T-helper 9 cell (primary cell): ENCODE measurements around the gene BBX.

Source experiments
- DNase-seq: peaks from one replicate; pipeline ENCODE4 v3.0.0-alpha.2; 2020

Gene BBX

DNA sequence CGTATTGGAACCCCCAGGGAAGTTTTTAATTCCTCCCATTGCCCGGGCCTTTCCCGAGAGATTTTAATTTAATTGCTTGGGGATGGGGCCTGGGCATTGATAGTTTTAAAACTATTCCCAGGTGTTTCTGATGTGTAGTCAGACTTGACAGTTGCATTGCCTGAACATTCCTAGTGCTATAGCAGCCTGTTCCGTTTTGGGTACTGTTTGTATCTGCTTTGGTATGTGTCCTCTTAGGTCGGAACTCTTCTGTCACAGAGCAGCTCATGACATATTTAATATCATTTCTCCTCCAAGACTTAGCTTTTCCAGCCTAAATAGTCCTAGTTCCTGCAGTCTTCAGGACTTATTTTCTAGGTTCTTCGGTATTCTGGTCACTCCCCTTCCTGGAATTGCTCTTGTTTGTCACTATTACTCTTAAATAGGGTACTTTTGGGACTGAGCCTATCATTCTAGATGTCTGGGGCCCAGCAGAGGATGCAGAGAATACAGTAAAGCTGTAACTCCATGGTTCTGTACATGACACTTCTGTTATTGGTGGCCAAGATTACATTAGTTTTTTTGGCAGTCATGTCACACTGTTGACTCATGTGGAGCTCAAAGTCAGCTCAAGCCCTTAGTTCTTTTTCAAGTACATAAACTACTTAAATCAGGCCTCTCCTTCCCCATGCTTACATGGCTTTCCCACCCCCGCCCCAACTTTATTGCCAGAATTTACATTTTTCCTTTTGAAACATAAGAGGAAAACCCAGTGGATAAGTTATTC, 81.5 kb downstream of the BBX start:
- DNase-seq: no peak

DNA sequence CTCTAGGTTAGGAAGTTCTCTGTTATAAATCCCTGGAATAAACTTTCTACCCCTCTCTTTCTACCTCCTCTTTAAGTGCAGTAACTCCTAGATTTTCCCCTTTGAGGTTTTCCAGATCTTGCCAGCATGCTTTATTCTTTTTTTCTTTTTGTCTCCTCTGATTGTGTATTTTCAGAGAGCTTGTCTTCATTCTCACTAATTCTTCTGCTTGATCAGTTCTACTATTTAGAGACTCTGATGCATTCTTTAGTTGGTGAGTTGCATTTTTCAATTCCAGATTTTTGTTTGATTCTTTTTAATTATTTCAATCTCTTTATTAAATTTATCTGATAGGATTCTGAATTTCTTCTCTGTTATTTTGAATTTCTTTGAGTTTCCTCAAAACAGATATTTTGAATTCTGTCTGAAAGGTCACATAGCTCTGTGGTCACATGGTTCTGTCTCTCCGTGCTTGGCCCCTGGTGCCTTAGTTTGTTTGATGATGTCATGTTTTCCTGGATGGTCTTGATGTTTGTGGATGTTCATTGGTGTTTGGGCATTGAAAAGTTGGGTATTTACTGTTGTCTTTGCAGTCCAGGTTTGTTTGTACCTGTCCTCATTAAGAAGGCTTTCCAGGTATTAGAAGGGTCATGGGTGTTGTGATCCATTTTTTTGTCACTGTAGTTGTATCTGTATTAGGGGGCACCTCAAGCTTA, 89.2 kb downstream of the BBX start:
- DNase-seq: no peak

DNA sequence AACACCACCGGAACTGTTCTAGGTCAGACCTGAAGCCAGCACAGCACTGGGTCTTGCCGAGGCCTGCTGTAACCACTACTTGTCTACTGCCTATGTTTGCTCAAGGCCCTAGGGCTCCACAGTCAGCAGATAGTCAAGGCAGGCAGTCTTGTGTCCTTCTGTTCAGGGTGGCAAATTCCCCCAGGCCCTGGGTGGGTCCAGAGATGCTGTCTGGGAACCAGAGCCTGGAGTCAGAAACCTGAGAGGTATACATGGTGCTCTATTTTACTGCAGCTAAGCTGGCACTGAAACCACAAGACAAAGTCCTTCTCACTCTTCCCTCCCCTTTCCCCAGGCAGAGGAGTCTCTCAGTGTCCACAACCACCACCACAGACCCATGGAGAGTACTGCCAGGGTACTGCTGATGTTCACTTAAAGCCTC, 89.9 kb downstream of the BBX start:
- DNase-seq: no peak

DNA sequence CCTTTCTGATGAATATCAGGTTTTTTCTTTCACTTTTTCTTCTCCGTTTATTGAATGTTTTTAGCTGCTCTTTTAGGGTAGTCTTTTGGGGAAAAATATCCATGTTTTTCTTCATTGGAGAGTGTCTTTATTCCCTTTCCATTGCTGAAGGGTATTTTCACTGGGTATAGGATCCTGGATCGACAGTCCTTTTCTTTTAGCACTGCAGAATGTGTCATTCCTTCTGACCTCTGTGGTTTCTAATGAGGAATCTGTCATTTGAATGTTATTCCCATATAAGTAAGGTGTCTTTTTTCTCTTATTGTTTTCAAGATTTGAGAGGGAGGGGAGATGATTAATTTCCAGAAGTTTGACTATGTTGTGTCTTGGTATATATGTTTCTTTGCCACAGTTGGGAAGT, 96.8 kb downstream of the BBX start:
- DNase-seq: no peak

DNA sequence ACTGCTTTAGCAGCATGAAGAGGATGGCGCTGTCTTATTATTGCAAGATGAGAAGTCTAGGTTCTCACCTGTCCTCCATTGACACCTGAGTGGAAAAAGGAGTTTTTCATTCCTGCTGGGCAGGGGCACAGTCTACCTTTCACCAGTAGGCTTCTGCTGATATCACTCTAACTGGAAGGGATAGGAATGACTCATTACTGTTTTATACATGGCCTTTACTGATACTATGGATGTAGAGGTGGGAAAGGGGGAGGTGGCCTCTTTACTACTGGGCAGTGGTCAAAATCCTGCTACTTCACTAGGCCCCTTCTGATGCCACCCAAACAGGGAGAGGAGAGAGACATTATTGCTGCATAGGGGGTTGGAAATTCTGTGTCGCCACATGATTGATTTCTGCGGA, 97.8 kb downstream of the BBX start:
- no peak for DNase-seq

DNA sequence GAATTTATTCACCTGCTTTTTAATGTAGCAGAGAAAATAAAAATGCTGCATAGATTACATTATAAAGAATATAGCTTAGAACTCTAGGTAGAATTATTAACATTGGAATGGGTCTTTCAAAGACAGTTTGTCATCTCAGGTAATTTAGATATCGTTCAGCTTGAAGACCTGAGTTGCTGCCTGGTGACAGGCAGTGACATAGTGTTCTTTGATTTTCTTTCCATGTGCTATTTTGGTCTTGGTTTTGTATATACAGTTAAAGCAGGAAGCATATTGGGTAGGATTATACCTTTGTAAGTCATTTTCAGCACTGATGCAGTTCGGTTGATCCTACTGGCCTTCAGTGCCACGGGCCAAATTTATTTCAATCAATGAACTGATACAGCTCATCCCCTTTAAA, 98.7 kb downstream of the BBX start:
- DNase-seq: no peak

DNA sequence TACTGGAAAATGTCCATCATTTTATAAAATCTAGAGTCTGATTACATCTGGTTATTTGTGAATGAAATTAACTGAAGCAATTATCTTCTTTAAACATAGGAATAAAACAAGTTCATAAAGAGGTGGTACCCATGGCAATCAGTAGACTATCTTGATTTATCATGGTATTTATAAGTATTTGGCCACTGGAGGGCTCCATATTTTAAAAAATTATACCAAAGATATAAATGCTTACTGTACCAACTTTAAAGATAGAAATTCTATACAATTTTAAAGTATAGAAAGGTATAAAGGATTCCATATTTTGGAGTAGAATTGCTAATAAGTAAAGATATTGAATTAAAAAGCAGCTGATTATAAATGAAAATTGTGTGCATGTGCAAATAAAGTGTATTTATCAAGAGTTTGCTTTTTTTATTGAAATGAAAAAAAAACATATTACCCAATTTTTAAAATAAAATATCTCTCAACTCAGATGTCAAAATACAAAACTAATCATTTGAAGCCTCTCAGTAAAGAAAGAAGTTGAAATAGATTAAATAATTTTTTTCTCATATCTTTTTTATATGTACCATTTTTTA, 105.3 kb downstream of the BBX start:
- DNase-seq: no peak

DNA sequence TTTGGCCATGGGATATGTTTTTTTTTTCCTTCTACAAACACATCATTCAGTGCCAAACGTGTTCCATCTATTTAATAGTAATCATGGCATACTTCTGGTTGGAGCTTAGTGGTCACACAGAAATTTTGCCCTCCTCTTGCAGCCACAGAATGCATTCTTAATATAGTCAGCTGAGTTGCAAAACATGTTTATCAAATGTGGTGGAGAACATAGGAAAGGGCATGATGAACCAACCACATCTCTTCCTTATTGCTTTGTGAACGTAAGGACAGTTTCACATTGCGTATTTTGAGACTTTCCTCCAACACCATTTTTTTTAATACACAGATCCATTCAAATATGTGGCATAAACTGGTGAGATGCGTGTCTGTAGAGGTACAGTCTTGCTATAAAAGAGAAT, 106.8 kb downstream of the BBX start:
- no peak for DNase-seq

DNA sequence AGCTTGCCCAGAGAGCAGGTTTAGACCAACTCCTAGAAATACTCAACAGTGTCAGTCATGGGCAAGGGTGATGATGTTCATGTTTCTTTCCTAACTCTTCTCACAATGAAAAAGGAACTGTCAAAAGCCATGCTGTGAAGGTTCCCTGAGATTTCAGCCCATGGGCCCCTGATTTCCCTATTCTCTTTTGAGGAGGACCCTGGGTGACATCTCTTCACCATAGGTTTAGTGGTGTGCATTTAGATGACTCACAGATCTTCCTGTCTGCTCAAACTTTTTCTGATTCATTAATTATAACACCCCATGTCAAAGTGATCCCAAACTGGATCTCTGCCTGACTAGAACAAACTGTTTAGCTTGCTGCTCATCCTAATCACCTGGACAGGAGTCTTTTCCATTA, 108.0 kb downstream of the BBX start:
- no peak for DNase-seq

DNA sequence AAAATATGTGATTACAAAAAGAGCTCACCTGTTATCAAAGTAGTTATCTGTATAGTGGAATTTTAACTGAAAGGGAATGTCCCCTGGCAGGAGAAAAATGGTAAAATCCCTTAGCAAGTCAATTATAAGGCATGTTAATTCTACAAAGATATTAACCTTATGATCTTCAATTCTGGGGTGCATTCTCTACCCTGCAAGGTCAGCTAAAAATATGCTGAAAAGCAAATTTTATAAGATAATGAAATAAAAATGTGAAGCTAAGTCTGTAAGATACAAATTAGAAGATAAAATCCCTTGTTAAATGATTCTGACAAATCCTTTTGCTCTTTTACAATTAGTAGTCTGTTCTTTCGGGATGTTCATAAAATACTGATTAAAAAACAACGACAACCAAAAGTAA, 109.8 kb downstream of the BBX start:
- no peak for DNase-seq

DNA sequence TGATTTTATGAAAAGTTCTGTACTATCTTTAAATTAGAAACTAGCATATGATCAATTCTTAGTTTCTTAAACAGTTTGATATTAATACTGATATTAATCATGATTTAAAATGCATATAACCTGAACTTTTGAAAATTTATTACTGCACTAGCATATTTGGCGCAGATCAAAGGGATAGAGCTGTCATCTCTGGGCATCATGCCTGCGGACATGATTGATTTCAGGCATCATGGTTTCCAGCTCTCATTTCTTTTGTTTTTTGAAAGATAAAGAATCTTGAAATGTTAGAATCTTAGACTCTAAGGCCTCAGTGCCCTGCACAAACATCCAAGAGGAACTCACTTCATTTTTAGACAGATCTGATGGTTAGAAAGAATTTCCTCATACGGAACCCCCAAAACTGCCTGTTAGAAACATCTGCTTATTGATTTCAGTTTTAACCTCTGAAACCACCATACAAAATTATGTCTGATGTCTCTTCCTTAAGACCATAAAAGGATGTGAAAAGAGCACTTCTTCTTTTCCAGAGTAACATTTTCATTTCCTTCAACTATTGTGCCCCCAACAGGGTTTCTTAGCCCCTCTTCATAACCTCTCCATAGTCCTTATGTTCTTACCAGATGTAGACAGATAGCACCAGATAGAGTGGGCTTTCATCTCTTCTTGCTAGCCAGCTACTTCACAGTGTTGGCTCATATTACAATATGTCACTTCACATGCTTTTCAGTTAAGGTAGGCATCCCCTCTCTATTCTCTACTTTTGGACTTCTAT, 110.8 kb downstream of the BBX start:
- no peak for DNase-seq

DNA sequence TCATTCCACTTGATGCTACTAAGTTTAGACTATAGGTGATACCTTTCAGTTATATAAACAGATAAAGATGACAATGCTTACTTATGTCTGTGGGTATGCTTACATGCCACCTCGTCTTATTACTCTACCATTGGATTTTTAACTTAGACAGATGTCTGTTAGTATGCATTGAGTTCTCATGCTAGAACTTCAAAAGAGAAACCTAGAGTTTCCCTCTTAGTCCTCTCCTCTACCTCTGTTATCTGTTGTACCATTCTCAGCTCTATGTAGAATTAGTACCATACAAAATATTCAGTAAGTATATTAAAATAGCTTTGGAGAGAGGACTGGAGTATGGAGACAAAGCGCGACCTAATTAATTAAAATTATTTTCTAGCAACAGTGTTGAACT, 111.3 kb downstream of the BBX start:
- no peak for DNase-seq

DNA sequence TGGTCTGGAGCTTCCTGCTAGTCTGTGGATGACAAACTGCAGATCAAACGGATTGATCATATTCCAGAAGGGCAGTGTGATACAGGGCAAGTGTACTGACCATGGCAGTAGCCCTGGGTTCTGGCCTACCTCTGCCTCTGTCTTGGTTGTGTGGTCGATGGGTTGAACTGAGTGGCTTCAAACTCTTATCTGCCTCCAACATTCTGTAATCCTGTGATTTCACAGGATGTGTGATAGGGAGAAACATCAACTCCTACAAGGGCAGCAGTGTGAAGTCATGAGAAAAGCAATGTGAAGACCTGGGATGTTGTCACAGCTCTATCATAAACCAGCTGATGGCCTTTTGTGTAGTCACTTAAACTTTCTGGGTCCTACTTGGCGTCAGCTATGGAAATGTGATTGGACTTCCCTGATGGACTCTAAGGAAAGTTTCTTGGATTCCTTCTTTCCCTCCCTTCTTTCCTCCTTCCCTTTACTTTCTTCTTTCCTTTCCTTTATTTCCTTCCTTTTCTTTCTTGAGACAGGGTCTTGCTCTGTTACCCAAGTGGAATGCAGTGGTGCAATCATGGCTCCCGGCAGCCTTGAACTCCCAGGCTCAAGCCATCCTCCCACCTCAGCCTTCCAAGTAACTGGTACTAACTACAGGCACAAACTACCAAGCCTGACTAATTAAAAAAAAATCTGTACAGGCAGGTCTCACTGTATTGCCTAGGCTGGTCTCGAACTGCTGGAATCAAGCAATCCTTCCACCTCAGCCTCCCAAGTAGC, 114.8 kb downstream of the BBX start:
- DNase-seq: no peak

DNA sequence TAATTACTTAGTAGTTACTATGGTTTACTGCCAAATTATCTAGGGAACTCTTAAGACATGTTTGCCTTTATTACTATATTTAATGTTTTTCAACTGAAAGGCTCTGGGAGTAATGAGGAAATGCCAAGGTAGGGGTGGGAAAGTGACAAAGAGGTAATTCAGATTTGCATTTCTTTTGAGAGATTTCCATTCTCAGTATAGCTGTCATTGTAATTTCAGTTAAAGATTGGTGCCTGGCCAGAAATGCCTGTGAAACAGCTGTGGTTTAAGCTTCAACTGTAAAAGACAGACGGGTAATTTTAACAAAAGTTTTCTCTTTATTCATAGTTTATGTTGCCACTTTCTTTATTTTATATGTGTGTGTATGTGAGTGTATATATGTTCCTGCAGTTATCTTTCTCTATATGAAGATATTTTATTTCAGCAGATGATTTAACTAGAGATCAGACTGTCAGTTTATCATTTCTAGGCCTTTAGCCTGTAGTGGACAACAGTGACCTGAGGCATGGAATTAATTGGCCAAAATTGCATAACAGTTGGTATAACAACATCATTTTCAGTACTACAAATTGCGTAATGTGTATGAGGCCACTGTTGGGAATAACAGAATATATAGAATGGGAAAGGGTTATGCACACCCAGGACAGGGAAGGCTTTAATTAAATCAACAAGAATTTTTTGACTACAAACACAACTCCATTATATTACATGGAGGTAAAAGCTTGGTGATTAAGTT, 119.0 kb downstream of the BBX start:
- DNase-seq: no peak

DNA sequence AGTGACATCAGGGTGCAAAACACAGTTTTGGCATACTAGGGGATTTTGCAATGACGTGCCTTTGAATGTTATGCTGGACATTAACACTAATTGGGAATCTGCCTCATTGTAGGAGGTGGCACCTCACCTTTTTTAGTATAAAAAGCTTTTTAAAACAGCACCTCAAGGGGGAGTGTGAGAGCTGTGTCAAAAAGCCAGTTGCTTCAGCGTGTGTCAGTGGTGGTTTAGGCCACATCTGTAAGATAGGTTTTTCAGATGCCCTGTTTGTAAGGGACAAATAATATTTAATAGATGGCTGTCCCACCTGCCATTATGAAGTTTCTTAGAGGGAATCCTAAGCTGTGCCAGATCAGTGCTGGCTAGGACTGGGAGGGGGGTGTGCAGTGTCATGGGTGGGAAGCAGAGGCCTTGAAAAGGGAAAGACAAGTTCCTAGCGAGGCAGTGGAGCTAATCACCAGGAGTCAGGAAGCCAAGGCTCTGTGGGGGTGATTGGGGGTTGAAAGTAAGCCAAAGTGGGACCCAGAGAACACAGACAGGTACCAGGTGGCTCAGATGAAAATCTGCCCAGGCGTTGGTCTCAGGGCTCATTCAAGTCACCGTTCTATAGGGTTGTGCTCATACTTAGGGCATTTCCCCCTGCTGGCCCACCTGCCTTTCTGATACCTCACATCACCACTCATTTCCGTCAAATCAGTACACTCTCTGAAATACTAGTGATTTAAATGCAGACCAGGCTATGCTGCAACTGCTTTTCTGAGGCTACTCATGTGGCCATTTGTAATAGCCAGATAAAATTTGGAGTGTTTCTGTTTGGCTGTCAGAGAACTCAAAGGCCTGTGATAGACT, 120.5 kb downstream of the BBX start:
- no peak for DNase-seq

DNA sequence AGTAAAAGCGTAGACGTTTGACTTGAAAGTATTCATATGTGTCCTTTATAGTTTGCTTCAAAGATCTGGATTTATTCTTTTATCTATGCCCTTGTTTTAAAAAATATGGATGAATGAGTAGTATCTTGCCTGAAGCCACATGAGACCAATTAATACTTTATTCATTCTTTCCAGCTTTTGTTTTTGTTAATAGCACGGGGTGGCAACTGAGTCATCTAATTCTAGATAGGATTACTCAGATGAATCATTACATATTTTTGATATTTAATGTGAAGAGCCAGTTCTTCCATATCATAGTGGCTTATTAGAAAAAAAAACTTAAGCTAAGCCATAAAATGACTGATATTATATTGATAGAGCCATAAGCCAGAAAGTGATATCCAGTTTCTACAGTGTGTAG, 121.9 kb downstream of the BBX start:
- DNase-seq: no peak

DNA sequence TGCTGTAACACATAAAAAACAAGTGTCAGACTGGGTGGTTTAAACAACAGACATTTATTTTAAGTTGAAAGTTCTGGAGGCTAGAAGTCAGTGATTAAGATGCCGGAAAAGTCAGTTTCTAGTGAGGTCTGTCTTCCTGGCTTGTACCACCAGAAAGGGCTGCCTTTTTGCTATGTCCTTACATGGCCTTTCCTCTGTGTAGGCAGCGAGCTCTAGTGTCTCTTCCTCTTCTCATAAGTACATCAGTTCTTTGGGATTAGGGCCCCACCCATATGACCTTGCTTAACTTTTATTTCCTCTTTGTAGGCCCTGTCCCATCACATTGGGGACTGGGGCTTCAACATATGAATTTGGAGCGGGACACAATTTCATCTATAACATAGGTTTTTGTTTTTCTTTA, 128.0 kb downstream of the BBX start:
- DNase-seq: no peak

DNA sequence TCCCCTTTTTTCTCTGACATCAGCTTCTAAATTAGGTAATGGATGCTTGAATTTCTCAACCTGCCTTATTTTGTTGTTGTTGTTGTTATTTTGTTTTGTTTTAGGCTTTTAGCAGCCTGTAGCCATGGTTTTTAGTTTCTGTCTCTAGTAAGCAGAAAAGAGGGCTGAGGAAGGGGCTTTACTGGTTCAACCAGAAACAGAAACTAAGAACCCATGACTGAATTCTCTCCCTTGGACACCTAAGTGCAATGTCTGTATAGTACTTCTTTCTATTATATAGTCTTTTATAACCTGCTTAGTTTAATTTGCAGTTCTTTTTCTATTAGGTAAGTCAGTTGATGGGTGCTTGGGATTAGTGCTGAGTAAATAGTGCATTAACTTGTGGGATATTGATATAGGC, 129.0 kb downstream of the BBX start:
- DNase-seq: no peak

DNA sequence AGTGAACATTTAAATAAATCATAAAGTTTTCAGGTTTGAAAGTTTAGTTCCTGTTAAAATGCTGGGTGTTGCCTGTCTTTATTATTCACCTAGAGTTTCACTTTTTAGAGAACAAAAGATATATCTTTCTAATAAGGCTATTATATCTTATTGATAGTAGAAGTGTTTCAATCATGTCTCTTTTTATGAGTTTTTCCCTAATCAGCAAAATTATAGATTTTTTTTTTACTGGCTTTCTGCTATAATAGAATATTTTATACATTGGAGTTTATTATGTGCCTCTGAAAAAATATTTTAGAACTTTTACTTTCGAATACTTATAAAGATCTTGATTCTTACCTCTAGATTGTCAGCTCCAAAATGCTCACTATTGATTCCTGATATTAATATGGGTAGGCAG, 131.5 kb downstream of the BBX start:
- DNase-seq: no peak

DNA sequence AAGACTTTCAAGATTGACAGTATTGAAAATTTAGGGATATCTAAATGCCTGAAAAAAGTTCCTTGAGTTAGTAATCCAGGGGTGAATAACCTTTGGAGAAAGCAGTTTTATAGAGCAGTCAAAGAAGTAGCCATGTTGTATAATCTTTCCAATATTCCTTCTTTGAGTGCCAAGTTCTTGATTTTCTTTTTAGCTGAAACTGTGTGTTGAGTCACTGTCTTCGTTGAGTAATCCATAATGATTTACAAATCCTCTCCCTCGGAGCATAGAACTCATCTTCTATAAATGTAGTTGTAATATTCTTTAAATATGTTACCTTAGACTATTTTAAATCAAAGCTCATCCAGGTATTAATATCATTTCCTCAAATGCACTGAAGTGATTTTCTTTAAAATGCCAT, 135.2 kb downstream of the BBX start:
- no peak for DNase-seq
